Measurements from ENCODE around the gene PDLIM4.

The PDLIM4 gene

DNA sequence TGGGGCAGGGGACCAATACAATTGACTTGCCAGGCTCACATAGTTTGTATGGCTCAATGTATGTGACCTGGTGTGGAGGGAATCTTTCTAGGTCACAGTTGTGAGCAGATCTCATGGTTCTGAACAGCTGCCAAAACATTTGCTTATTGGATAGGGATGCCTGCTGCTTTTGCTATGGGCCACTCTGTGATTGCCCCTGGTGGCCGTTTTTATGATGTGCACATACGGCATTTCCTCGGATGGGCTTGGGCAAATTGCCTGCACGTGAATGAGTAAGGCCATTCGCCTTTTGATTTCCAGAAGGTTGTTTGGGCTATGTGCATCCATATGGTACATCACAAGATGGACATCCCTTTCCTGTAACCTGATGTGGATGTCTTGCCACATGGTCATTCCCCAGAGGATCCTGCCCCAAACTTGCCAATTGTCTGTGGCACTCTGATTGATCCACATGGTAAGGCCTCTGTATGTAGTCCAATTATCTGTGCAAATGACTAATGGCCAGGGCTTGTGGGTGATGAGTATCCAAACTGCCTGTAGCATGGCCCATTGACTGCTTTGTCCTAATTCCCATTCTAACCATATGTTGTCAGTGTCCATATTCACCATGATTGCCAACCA, 26.0 kb downstream of the PDLIM4 start:
- no peak for DNase-seq (ENCODE audit: low read depth)

GRCh38 chr5:132289097-132289496, 31.6 kb downstream of the PDLIM4 start:
- no peak for DNase-seq (ENCODE audit: low read depth)

DNA sequence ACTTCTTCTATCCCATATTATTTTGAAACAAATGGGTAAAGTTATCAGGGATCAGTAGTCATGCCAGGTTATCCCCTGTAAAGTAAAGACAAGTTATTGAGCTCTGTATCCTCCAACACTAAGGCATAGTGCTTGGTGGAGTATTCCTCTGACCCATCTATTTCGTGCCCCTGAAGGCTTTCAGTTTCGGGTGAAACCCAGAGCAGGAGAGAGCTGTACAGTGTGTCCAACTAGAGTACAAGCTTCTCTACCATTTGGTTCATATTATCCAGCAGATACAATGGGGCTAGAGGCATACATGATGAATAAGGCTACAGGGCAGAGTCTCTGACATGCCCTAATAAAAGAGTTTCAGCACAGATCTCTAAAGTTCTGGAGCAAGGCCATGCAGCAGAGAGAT, 33.5 kb downstream of the PDLIM4 start:
- DNase-seq (ENCODE audit: low read depth): no peak

GRCh38 chr5:132293066-132293991, 35.8 kb downstream of the PDLIM4 start:
- DNase-seq (ENCODE audit: low read depth): peak; percentile 48

DNA sequence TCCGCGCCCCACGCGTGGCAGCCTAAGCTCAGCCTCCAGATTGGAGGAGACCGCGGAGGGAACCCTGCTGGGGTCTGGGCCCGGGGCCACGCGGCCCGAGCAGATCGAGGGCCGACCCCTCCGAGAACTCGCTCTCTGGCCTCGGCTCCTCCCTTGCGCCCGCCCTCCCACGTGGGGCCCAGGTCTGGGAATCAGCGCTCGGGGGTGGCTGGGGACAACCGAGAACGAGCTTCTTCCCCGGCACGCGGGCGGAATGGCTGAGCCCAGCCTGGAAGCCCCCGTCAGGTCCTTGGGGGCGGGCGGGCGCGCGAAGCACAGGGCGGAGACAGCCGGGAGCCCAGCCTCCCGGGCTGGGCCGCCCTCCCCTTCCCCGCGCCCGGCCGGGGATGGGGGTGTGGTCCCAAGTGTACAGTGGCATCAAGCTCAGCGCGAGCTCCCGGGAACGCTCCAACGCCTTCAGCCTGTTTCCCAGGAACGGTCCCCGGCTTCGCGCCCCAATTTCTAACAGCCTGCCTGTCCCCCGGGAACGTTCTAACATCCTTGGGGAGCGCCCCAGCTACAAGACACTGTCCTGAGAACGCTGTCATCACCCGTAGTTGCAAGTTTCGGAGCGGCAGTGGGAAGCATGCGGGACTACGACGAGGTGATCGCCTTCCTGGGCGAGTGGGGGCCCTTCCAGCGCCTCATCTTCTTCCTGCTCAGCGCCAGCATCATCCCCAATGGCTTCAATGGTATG, 36.7 kb downstream of the PDLIM4 start, which contains the start of gene SLC22A4:
Gene SLC22A4 (plus strand): TSS at position 403 of the 736 bp plus-strand sequence. CDS start 223 bp downstream, at position 626.
- DNase-seq (ENCODE audit: low read depth): peak; percentile 59

- peak; percentile 55 for DNase-seq (ENCODE audit: low read depth)
Measured at GRCh38 chr5:132294728-132295504, 37.4 kb downstream of the PDLIM4 start.

GRCh38 chr5:132295505-132296411, 38.3 kb downstream of the PDLIM4 start:
- DNase-seq (ENCODE audit: low read depth): no peak

GRCh38 chr5:132296412-132297016, 39.0 kb downstream of the PDLIM4 start:
- DNase-seq (ENCODE audit: low read depth): no peak

DNA sequence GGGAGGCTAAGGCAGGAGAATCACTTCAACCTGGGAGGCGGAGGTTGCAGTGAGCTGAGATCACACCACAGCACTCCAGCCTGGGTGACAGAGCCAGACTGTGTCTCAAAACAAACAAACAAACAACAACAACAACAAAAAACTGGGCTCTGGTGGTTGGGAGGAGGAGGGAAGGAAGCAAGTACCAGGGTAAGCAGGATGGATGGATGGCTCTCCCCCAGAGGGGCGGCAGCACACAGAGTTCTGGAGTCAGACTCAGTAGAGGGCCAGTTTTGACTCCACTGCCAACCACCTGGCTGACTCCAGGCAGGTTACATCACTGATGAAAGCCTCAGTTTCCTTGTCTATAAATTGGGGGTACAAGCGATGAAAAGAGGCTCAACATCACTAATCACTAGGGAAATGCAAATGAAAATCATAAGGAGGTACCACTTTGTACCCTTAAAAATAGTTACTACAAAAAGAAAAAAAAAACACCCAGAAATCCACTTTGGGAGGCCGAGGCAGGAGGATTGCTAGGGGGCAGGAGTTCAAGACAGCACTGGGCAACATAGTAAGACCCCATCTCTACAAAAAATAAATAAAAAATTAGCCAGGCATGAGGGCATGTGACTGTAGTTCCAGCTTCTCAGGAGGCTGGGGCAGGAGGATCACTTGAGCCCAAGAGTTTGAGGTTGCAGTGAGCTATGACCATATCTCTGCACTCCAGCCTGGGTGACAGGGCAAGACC, 39.9 kb downstream of the PDLIM4 start:
- no peak for DNase-seq (ENCODE audit: low read depth)

- DNase-seq (ENCODE audit: low read depth): no peak
Measured at GRCh38 chr5:132298298-132299212, 41.1 kb downstream of the PDLIM4 start.

DNA sequence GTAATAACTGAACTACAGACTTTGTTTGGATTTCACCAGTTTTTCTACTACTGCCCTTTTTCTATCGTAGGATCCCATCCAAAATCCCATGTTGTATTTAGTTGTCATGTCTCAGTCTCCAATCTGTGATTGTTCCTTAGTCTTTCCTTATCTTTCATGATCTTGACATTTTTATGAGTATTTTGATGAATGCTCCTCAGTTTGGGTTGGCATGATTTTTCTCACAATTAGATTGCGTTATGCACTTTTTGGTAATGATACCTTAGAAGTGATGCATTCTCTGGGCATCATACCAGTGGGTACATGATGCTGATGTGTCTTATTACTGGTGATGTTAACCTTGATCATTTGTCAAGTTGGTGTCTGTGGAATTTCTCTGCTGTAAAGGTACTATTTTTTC, 42.4 kb downstream of the PDLIM4 start:
- DNase-seq (ENCODE audit: low read depth): no peak

DNA sequence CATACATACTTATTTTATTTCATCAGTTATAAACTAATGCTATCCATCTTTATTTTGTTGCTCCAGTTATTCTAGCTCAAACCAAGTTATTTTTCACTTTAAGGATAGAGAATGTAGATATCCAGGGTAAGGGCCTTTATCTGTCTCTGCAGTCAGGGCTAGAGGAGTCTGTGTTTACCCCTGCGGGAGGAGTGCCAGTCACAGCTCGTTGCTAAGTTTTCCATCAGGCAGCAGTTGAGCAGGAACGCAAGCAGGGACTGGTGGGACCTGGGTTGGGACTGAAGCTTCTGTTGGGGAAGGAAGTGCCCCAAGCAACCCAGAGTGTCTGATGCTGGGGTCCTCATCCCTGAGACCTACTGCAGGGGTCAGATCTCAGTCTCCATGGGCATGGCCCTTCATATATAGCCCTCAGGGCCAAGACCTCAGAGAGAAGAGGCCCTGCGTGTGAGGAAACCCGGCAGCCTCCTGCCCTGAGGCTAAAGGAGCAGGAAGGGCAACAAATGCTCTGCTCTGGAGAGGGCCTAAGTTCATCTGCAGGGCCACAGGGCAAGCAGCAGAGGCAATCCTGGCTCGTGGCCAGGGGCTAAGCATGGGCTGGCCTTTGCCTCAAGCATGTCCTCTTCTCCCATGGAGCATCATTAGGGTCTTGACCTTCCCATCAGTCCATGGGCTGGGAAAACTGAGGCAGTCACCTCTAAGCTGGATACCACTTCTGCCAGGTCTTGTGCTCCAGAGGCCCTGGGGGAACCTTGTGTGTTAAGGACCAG, 43.3 kb downstream of the PDLIM4 start:
- no peak for DNase-seq (ENCODE audit: low read depth)

DNA sequence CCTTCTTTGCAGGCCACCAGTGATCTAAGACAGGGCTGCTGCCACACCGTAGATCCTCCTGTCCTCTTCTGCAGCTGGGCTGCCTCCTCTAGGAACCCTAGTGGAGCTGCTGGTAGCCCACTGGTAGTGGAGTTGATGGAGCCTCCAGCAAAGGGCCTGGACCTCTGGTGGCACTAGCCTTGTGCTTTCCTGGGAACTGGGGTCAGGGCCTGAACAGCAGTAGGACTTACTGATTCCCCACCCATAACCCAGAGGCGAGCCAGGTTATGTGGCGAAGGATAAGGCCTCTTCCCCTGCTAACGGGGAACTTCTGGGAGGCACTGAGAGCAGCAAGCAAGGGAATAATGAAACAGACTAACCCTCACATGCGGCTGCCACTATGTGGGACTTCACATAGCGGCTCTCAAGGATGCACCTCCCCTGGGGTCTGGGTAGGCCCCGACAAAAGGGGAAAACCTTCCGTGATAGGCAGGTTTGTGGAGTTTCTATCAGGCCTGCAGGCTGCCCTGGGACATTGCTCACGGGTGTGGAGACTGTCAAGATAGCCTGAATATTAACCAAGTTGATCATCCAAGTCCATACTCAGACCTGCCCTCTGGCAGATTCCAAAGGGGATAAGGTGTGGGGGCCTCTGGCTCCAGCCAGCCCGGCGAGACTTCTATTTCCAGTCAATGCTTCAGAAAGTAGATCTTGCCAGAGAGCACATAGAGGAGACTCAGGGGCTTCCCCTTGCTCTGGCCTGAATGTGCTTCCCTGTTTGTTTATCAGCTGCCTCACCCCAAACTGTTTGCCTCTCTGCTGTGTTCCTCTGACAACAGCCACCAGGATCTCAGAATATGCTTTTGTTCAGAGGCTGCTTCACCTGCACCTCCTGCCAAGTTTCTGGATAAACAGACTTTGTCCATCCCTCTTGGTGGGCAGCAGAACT, 44.1 kb downstream of the PDLIM4 start:
- DNase-seq (ENCODE audit: low read depth): no peak

GRCh38 chr5:132302413-132302812, 44.9 kb downstream of the PDLIM4 start:
- DNase-seq (ENCODE audit: low read depth): no peak

DNA sequence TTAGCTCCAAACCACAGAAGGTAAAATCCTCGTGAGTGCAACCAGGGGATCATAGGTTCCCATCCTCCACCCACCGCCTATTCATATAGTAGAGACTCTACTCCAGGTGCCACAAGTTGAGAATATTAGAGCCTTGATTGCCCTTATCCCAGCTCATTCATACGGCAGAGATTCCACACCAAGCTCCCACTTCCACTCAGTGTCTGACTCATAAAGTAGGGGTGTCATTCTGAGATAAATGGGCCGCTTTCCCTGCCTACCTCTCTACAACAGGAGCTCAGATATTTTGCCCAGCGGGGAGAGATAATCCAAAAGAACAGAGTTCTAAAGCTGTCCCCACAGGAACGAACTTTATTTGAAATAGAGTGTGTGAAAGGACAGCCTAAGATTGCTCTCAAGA, 46.1 kb downstream of the PDLIM4 start:
- no peak for DNase-seq (ENCODE audit: low read depth)

DNA sequence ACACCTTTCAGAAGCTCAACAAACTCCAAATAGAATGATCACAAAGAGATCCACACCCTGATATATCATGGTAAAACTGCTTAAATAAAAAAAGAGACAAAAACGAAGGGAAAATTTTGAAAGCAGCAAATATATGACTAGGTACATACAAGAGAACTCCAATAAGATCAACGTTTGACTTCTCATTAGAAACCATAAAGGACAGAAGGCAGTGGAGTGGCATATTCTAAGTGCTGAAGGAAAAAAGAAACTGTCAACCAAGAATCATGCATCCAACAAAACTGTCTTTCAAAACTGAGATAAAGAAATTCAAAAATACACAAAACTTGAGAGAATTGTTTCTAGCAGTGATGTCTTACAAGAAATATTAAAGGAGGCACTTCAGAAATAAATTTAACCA, 47.9 kb downstream of the PDLIM4 start:
- no peak for DNase-seq (ENCODE audit: low read depth)

DNA sequence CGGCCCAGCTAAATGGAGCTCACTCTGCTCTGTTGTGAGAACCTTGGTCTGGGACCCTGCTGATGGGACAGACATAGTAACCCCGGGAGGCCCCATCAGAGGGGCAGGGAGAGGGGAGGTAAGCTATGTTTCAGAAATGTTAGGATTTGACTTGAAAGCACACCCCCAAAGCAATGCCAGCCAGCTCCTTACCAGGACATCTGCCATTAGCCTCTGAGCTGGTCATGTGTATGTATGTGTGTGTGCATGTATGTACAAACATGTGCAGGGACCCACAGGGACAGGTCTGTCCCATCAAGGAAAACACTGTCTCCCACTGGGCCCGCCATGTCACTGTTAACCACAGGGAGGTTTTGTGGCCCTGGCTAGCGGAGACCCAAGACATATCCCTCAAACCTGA, 51.2 kb downstream of the PDLIM4 start:
- DNase-seq (ENCODE audit: low read depth): no peak
